Measurements from ENCODE around the gene TPCN2. TPM values are rescaled to one million over a fixed set of nuclear protein-coding genes. Genes with fewer than 3 reads are reported as not detected.

TPCN2 gene
- total RNA-seq, 1 donor from 2014 or later: 31.4 TPM

DNA sequence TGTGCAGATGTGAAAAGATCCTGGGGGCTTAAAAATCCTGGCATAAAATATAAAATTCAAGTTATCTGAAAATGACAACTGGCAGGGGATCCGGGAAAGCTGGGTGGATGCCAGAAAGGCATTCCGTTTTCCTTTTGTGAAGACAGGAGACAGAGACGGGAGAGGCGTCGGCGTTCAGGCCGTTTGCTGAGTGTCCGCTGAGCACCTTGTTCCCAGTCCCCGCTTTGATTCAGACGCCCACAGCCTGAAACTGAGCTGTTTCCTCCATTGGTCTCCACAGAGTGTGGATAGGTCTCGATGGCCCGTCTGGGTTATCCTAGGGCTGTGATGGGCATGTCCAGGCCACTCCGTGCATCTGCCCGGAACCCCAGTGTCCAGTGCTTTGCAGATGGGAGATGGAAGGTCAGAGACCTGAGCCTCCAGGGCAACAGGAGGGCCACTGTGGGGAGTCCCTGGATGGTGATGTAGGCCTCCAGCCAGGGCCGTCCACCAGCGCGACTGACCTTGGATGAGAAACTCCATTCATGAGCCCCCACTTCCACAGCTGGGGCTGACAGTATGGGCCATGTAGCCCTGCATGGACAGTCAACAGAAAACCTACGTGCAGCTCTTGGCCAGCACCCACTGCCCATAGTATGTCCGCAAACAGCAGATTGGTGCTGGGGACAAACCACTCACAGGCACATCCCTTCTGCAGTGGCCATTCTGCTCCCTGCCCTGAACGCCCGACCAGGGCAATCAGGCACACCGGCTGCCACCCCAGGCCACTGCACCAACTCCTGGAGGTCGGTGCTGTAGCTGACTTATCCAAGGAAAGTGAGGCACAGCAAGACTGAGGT lies 47.3 kb upstream of the TPCN2 start:
- Mint-ChIP-seq H3K4me1 (ENCODE audit: unreplicated experiment) (peaks cover 2% of the 10 kb centered on the region), H3K9me3 (ENCODE audit: unreplicated experiment) (no peaks in the 10 kb centered on the region), H3K36me3 (ENCODE audit: low read depth, unreplicated experiment) (no peaks in the 10 kb centered on the region), H3K4me3 (ENCODE audit: unreplicated experiment) (no peak overlapping the region), H3K27ac (ENCODE audit: unreplicated experiment) (no peak overlapping the region), H3K27me3 (ENCODE audit: unreplicated experiment) (peaks cover 16% of the 10 kb centered on the region)
- TF ChIP-seq, protein P1, sequence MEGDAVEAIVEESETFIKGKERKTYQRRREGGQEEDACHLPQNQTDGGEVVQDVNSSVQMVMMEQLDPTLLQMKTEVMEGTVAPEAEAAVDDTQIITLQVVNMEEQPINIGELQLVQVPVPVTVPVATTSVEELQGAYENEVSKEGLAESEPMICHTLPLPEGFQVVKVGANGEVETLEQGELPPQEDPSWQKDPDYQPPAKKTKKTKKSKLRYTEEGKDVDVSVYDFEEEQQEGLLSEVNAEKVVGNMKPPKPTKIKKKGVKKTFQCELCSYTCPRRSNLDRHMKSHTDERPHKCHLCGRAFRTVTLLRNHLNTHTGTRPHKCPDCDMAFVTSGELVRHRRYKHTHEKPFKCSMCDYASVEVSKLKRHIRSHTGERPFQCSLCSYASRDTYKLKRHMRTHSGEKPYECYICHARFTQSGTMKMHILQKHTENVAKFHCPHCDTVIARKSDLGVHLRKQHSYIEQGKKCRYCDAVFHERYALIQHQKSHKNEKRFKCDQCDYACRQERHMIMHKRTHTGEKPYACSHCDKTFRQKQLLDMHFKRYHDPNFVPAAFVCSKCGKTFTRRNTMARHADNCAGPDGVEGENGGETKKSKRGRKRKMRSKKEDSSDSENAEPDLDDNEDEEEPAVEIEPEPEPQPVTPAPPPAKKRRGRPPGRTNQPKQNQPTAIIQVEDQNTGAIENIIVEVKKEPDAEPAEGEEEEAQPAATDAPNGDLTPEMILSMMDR (IDR thresholded peaks at IDR 0.05; ENCODE audit: unreplicated experiment): no peak
- DNase-seq (ENCODE audit: low spot score): no peak

DNA sequence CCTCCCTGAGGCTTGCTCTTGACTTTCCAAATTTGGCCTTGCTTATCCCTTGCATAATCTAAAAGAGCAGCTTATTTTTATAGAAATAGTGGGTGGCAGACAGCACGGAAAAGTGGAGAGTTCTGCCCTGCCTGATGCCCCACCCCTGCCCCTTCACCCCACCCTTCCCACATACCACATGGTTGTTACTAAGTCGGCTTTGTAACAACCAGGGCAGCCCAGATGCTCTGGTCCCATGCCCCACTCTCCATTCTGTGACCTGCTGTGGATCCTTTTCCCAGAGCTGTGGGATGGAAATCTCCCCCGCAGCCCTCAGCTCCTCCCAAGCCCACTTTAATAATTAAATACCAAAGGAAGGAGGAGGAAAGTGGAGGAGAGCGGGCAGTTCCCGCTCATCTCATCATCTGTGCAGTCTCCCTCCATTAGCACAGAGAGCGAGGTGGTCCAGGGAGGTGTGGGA lies 46.6 kb upstream of the TPCN2 start:
- DNase-seq (ENCODE audit: low spot score): no peak
- Mint-ChIP-seq H3K36me3 (ENCODE audit: low read depth, unreplicated experiment) (no peaks in the 10 kb centered on the region), H3K27me3 (ENCODE audit: unreplicated experiment) (peaks cover 18% of the 10 kb centered on the region)

DNA sequence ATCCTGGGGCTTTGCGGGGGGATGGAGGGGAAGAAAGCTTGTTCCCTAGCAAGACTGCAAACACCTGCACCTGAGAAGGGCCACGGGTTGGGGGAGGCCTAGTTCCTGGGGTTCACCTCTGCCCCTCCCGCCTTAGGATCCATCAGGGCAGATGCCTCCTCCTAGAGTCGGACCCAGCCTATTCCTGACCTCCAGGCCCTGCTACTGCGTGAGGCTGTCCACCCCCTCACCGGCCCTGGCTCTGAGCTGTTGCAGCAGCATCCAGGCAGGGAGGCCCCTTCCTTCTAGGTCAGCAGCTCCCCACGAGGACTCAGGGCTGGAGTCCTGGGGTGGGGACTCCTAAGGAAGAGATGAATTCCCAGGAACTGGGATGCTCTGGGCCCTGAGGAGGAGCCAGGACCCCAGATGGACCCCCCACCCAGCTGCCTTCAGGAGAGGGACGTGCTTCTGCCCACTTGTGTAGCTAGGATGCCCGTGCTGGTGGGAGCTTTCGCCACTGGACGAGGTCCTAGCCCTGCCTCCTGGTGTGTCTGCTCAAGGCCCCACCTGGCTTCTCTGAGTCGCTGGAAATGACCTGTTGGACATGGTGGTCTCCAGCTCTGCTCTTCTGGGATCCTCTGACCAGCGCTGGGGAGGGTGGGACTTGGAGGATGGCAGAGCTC lies 46.0 kb upstream of the TPCN2 start:
- DNase-seq (ENCODE audit: low spot score): no peak
- TF ChIP-seq, protein P1 (IDR thresholded peaks at IDR 0.05; ENCODE audit: unreplicated experiment): no peak
- H3K4me3 Mint-ChIP-seq (ENCODE audit: unreplicated experiment): no peak overlapping the region
- no peaks in the 10 kb centered on the region for H3K36me3 Mint-ChIP-seq (ENCODE audit: low read depth, unreplicated experiment)
- no peak overlapping the region for H3K27ac Mint-ChIP-seq (ENCODE audit: unreplicated experiment)
- H3K4me1 Mint-ChIP-seq (ENCODE audit: unreplicated experiment): peaks cover 2% of the 10 kb centered on the region
- H3K27me3 Mint-ChIP-seq (ENCODE audit: unreplicated experiment): peaks cover 18% of the 10 kb centered on the region
- no peaks in the 10 kb centered on the region for H3K9me3 Mint-ChIP-seq (ENCODE audit: unreplicated experiment)

More for the DNA sequence above, 46.6 kb upstream of the TPCN2 start:
- Mint-ChIP-seq H3K27ac (ENCODE audit: unreplicated experiment) (no peak overlapping the region), H3K9me3 (ENCODE audit: unreplicated experiment) (no peaks in the 10 kb centered on the region), H3K4me1 (ENCODE audit: unreplicated experiment) (peaks cover 2% of the 10 kb centered on the region), H3K4me3 (ENCODE audit: unreplicated experiment) (no peak overlapping the region)
- TF ChIP-seq, protein P1 (IDR thresholded peaks at IDR 0.05; ENCODE audit: unreplicated experiment): no peak

DNA sequence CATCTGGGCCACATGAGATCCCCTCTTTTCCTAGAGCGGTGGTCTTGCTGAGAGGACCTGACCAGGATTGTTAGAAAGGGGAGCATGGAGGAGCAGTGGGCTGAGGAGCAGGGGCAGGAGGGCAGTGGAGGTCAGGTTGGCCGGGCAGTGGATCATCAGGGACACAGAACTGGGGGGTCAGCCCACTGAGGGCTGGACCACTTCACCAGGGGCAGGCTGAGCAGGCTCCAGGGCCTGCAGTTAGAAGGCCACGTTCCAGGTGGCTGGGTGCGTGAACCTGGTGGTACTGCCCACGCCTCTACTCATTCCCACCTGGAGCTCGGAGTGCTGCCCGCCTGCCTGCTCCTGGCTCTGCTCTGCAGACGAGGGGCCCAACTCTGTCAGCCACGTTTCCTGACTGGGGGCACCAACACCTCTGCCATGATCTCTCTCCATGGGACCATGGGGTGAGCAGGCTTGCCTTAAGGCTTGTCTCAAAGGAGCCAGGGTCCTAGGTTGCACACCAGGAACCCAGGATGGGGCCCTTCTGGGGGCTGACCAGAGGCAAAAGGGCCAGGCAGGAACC lies 45.3 kb upstream of the TPCN2 start:
- no peaks in the 10 kb centered on the region for H3K36me3 Mint-ChIP-seq (ENCODE audit: low read depth, unreplicated experiment)
- peaks cover 20% of the 10 kb centered on the region for H3K27me3 Mint-ChIP-seq (ENCODE audit: unreplicated experiment)
- peaks cover 2% of the 10 kb centered on the region for H3K4me1 Mint-ChIP-seq (ENCODE audit: unreplicated experiment)
- no peak overlapping the region for H3K4me3 Mint-ChIP-seq (ENCODE audit: unreplicated experiment)
- no peak for DNase-seq (ENCODE audit: low spot score)
- no peak overlapping the region for H3K27ac Mint-ChIP-seq (ENCODE audit: unreplicated experiment)
- TF ChIP-seq, protein P1 (IDR thresholded peaks at IDR 0.05; ENCODE audit: unreplicated experiment): no peak
- H3K9me3 Mint-ChIP-seq (ENCODE audit: unreplicated experiment): no peaks in the 10 kb centered on the region
